Measurements from ENCODE around the gene THOC1. TPM values are rescaled to one million over a fixed set of nuclear protein-coding genes. Genes with fewer than 3 reads are reported as not detected.
"Not testable (repeated sequence)": the region's sequence is repeated elsewhere in the genome, so short reads cannot be mapped to it uniquely, and the experiment has no call there.

THOC1 gene
- total and polyA plus RNA-seq, 2 donors from 2014 or later, result 22.4 to 32.6 TPM

DNA sequence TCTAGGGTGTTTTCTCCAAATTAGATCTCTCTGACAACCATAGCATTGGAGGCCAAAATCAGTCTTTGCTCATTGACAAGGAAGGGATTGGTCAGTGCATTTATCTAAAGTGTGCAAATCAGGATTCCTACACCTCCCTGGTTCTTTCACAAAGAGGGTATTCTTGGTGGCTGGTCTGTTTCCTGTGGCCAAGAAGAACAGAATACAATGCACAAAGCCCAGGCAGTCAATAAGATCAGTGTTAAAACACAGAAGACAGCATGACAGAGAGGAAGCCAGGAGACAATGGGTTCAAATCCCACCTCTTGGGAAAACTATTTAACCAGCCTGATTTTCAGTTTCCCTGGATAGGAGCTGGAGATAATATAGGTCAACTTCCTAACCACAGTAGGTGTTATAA, 46.1 kb upstream of the THOC1 start:
- intact Hi-C loops (cut with DNase I), result no loop called here
- no peak overlapping the region for H3K9ac ChIP-seq (ENCODE audit: low read length in 3 of 3)
- no peaks in the 10 kb centered on the region for H3K27me3 ChIP-seq (ENCODE audit: control insufficient read depth, insufficient read depth, low read length)
- no peak overlapping the region for H3K4me3 ChIP-seq (ENCODE audit: low read length in 3 of 3)
- H3K36me3 ChIP-seq (ENCODE audit: control insufficient read depth in 2 of 3, insufficient read depth in 3 of 3, low read length in 3 of 3), result no peaks in the 10 kb centered on the region
- no peak overlapping the region for H3K27ac ChIP-seq (ENCODE audit: low read depth in 2 of 2, low read length in 2 of 2)
- FAIRE-seq, result no peak
- H3K9me3 ChIP-seq (ENCODE audit: control insufficient read depth in 2 of 3, insufficient read depth in 1 of 3, low read length in 3 of 3), result no peaks in the 10 kb centered on the region
- no peaks in the 10 kb centered on the region for H3K4me1 ChIP-seq (ENCODE audit: control insufficient read depth in 2 of 3, insufficient read depth in 2 of 3, low read depth in 1 of 3, low read length in 3 of 3)
- TF ChIP-seq, protein P1, sequence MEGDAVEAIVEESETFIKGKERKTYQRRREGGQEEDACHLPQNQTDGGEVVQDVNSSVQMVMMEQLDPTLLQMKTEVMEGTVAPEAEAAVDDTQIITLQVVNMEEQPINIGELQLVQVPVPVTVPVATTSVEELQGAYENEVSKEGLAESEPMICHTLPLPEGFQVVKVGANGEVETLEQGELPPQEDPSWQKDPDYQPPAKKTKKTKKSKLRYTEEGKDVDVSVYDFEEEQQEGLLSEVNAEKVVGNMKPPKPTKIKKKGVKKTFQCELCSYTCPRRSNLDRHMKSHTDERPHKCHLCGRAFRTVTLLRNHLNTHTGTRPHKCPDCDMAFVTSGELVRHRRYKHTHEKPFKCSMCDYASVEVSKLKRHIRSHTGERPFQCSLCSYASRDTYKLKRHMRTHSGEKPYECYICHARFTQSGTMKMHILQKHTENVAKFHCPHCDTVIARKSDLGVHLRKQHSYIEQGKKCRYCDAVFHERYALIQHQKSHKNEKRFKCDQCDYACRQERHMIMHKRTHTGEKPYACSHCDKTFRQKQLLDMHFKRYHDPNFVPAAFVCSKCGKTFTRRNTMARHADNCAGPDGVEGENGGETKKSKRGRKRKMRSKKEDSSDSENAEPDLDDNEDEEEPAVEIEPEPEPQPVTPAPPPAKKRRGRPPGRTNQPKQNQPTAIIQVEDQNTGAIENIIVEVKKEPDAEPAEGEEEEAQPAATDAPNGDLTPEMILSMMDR (IDR thresholded peaks at IDR 0.05; ENCODE audit: borderline replicate concordance, extremely low read depth, insufficient read depth), result no peak
- DNase-seq, result no peak

DNA sequence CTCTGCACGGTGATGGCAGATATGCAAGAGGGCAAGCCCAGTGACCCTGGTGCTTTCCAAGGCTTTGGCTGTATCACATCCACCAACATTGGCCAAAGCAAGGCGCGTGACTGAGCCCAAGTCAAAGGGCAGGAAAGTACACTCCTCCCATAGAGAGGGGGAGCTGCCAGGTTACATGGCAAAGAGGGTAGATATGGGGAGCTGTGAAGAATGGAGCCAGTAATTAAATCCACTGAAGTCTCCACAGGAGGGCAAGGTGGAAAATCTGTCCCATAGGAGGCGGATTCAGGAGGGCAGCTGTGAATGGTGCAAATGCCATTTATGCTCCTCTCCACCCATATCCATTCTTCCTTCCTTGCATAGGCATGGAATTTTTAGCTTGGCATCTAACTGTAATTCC, 44.6 kb upstream of the THOC1 start:
- intact Hi-C loops (cut with DNase I), result no loop called here
- H3K27me3 ChIP-seq (ENCODE audit: control insufficient read depth, insufficient read depth, low read length), result no peaks in the 10 kb centered on the region
- H3K4me1 ChIP-seq (ENCODE audit: control insufficient read depth in 2 of 3, insufficient read depth in 2 of 3, low read depth in 1 of 3, low read length in 3 of 3), result no peaks in the 10 kb centered on the region
- H3K4me3 ChIP-seq (ENCODE audit: low read length in 3 of 3), result no peak overlapping the region
- no peak overlapping the region for H3K9ac ChIP-seq (ENCODE audit: low read length in 3 of 3)
- TF ChIP-seq, protein P1 (IDR thresholded peaks at IDR 0.05; ENCODE audit: borderline replicate concordance, extremely low read depth, insufficient read depth), result no peak
- H3K27ac ChIP-seq (ENCODE audit: low read depth in 2 of 2, low read length in 2 of 2), result no peak overlapping the region
- FAIRE-seq (no peak), DNase-seq (no peak)
- no peaks in the 10 kb centered on the region for H3K9me3 ChIP-seq (ENCODE audit: control insufficient read depth in 2 of 3, insufficient read depth in 1 of 3, low read length in 3 of 3)
- no peaks in the 10 kb centered on the region for H3K36me3 ChIP-seq (ENCODE audit: control insufficient read depth in 2 of 3, insufficient read depth in 3 of 3, low read length in 3 of 3)

DNA sequence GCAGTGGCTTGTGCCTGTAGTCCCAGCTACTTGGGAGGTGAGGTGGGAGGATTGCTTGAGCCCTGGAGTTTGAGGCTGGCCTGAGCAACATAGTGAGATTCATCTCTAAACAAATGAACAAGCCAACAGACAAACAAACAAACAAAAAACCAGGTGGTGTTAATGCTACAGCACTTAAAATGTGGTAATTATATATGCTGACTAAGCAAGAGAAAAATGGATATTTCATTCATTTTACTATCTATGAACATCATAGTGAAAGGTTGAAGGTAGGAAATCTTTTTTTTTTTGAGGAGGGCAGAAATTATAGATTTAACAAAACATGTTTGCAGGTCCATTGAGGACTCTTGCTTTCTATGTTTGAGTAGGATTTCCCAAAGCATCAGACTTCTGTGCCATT, 42.2 kb upstream of the THOC1 start:
- no peak for FAIRE-seq
- intact Hi-C loops (cut with DNase I), result no loop called here
- Histone ChIP-seq H3K9ac (ENCODE audit: low read length in 3 of 3) (no peak overlapping the region), H3K36me3 (ENCODE audit: control insufficient read depth in 2 of 3, insufficient read depth in 3 of 3, low read length in 3 of 3) (no peaks in the 10 kb centered on the region), H3K27ac (ENCODE audit: low read depth in 2 of 2, low read length in 2 of 2) (no peak overlapping the region), H3K4me1 (ENCODE audit: control insufficient read depth in 2 of 3, insufficient read depth in 2 of 3, low read depth in 1 of 3, low read length in 3 of 3) (no peaks in the 10 kb centered on the region), H3K27me3 (ENCODE audit: control insufficient read depth, insufficient read depth, low read length) (no peaks in the 10 kb centered on the region), H3K9me3 (ENCODE audit: control insufficient read depth in 2 of 3, insufficient read depth in 1 of 3, low read length in 3 of 3) (no peaks in the 10 kb centered on the region), H3K4me3 (ENCODE audit: low read length in 3 of 3) (no peak overlapping the region)
- DNase-seq, result no peak
- TF ChIP-seq, protein P1 (IDR thresholded peaks at IDR 0.05; ENCODE audit: borderline replicate concordance, extremely low read depth, insufficient read depth), result no peak

DNA sequence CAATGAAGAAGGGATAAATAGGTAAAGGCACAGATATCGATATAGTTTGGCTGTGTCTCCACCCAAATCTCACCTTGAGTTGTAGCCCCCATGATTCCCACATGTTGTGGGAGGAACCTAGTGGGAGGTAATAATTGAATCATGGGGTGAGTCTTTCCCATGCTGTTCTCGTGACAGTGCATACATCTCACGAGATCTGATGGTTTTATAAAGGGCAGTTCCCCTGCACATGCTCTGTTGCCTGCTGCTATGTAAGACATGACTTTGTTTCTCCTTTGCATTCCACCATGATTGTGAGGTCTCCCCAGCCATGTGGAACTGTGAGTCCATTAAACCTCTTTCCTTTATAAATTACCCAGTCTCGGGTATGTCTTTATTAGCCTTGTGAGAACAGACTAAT, 40.2 kb upstream of the THOC1 start:
- DNase-seq; FAIRE-seq; H3K36me3 ChIP-seq (ENCODE audit: control insufficient read depth in 2 of 3, insufficient read depth in 3 of 3, low read length in 3 of 3); intact Hi-C loops (cut with DNase I); H3K27ac ChIP-seq (ENCODE audit: low read depth in 2 of 2, low read length in 2 of 2); H3K9me3 ChIP-seq (ENCODE audit: control insufficient read depth in 2 of 3, insufficient read depth in 1 of 3, low read length in 3 of 3); H3K4me1 ChIP-seq (ENCODE audit: control insufficient read depth in 2 of 3, insufficient read depth in 2 of 3, low read depth in 1 of 3, low read length in 3 of 3); H3K4me3 ChIP-seq (ENCODE audit: low read length in 3 of 3); H3K9ac ChIP-seq (ENCODE audit: low read length in 3 of 3); H3K27me3 ChIP-seq (ENCODE audit: control insufficient read depth, insufficient read depth, low read length): not testable (repeated sequence)

Measured in kidney (tissue), 14 donors.